HEK293T (cell line): Measurements from ENCODE around the gene CA11.

Experiments
- CTBP1 ChIP-seq: fragments of 450-650 bp; IDR thresholded peaks from 2 replicates; pipeline ENCODE4 v1.6.1; 2016; ENCODE audit warnings: borderline replicate concordance
- FOXM1 ChIP-seq: fragments of 450-650 bp; IDR thresholded peaks from 2 replicates; pipeline ENCODE4 v1.6.1; 2017; ENCODE audit warnings: mild to moderate bottlenecking, borderline replicate concordance
- LEF1 ChIP-seq: fragments of 450-650 bp; IDR thresholded peaks from 2 replicates; pipeline ENCODE4 v1.6.1; 2017; ENCODE audit warnings: mild to moderate bottlenecking, borderline replicate concordance
- SP1 ChIP-seq: fragments of 450-650 bp; IDR thresholded peaks from 2 replicates; pipeline ENCODE4 v1.6.1; 2017
- SUZ12 ChIP-seq: fragments of 450-650 bp; IDR thresholded peaks from 2 replicates; pipeline ENCODE4 v1.6.1; 2016; ENCODE audit warnings: mild to moderate bottlenecking
- TARDBP ChIP-seq: fragments of 450-650 bp; IDR thresholded peaks from 2 replicates; pipeline ENCODE4 v1.6.1; 2016

DNA sequence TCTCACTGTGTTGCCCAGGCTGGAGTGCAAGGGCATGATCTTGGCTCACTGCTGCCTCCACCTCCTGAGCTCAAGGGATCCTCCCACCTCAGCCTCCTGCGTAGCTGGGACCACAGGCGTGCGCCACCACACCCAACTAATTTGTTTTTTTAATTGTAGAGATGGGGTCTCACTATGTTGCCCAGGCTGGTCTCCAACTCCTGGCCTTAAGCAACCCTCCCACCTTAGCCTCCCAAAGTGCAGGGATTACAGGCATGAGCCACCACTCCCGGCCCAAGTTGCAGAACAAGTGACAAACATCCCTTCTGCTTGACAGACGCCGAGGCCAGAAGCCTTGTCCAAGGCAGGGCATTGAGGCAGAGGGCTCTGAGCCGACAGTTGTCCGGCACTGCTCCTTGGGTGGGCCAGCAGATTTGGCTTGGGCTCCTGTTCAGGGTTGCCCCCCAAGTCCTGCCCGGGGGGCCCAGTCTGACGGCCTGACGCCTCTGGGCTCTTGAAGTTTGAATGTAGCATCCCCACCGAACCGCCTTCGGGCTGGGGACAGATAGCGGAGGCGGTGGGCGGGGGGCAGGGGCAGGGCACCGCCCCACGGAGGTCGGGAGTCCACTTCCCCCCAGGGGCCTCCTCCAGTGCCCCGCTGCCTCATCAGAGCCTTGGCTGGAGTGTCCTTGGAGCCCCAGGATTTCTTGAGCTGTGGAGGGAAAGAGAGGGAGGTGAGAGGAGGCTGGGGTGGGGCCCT, 45.1 kb downstream of the CA11 start:
- TF ChIP-seq CTBP1 (no peak), FOXM1 (no peak), SP1 (no peak), LEF1 (no peak), TARDBP (no peak), SUZ12 (no peak)
